Measurements from ENCODE around the gene THADA. TPM values are rescaled to one million over a fixed set of nuclear protein-coding genes. Genes with fewer than 3 reads are reported as not detected.

Gene THADA
- total RNA-seq, 1 experiment from 2014 or later: 29.4 TPM

DNA sequence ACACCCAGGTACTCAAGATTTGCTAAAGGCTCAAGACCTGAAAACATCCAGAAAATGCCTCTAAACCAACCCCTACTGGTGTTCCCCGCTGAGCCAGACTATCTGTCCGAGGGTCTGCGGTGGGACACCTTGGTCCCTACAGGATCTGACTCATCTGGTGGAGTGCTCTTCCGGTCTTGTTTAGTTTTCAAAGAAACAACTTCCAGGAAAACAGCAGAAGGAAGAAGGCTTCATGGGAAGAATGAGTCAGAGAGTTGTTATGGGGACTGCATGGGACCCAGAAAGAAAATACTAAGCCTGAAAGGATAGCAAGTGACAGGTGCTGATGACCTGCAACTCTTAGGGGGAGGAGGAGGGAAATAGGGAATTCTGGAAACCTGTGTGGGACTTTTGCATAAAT is 410.7 kb downstream of the THADA start:
- Histone ChIP-seq H3K4me3 (ENCODE audit: low read length) (no peak overlapping the region), H4K20me1 (ENCODE audit: insufficient read depth, low read depth, low read length) (no peaks in the 10 kb centered on the region), H3K9me3 (ENCODE audit: low read length) (no peaks in the 10 kb centered on the region), H3K9ac (ENCODE audit: low read length) (no peak overlapping the region), H3K79me2 (ENCODE audit: low read length) (no peaks in the 10 kb centered on the region), H3K27me3 (ENCODE audit: low read length) (no peaks in the 10 kb centered on the region), H3K4me2 (ENCODE audit: low read depth, low read length, poor library complexity, severe bottlenecking) (no peak overlapping the region), H3K36me3 (ENCODE audit: insufficient read depth, low read length) (no peaks in the 10 kb centered on the region), H3K4me1 (ENCODE audit: low read length) (no peaks in the 10 kb centered on the region), H3K27ac (ENCODE audit: low read length) (no peak overlapping the region), H3K9me2 (replicated peaks; ENCODE audit: insufficient read depth, low read length) (no peaks in the 10 kb centered on the region), H2AFZ (ENCODE audit: low read length) (no peak overlapping the region)
- no peak for DNase-seq

DNA sequence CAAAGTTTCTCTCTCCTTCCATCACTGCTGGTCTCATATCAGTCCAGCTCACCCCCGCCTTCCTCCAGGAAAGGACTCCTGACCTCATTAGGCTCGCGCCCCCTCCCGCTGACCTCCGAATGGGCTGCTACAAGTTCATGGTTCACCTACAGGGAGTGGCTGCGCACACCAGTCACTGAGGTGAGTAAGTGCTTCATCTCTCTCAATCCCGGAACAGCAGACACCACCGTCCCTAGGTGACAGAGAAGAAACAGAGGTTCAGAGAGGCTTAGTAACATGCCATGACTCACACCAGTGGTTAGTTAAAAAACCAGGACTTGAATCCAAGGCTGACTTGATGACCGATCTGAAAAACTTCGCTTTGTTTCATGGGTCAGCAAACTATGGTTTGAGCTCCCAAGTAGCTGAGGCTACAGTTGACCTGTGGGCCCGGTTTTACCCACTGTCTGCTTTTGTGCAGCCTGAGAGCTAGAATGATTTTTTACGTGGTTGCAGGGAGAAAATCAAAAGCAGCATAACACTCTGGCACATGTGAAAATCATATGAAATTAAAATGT is 411.4 kb downstream of the THADA start:
- no peak for DNase-seq
- H4K20me1 ChIP-seq (ENCODE audit: insufficient read depth, low read depth, low read length): no peaks in the 10 kb centered on the region
- H3K4me1 ChIP-seq (ENCODE audit: low read length): no peaks in the 10 kb centered on the region
- no peak overlapping the region for H2AFZ ChIP-seq (ENCODE audit: low read length)
- no peak overlapping the region for H3K4me2 ChIP-seq (ENCODE audit: low read depth, low read length, poor library complexity, severe bottlenecking)
- H3K36me3 ChIP-seq (ENCODE audit: insufficient read depth, low read length): no peaks in the 10 kb centered on the region
- H3K79me2 ChIP-seq (ENCODE audit: low read length): no peaks in the 10 kb centered on the region
- H3K27ac ChIP-seq (ENCODE audit: low read length): no peak overlapping the region
- no peak overlapping the region for H3K4me3 ChIP-seq (ENCODE audit: low read length)
- no peak overlapping the region for H3K9ac ChIP-seq (ENCODE audit: low read length)
- H3K9me2 ChIP-seq (replicated peaks; ENCODE audit: insufficient read depth, low read length): no peaks in the 10 kb centered on the region
- H3K9me3 ChIP-seq (ENCODE audit: low read length): no peaks in the 10 kb centered on the region
- no peaks in the 10 kb centered on the region for H3K27me3 ChIP-seq (ENCODE audit: low read length)

GRCh38 chr2:43183743-43184142 is 412.1 kb downstream of the THADA start:
- Histone ChIP-seq H3K9me3 (ENCODE audit: low read length) (no peaks in the 10 kb centered on the region), H3K9me2 (replicated peaks; ENCODE audit: insufficient read depth, low read length) (no peaks in the 10 kb centered on the region), H3K79me2 (ENCODE audit: low read length) (no peaks in the 10 kb centered on the region), H4K20me1 (ENCODE audit: insufficient read depth, low read depth, low read length) (no peaks in the 10 kb centered on the region), H2AFZ (ENCODE audit: low read length) (no peak overlapping the region), H3K4me1 (ENCODE audit: low read length) (no peaks in the 10 kb centered on the region), H3K4me3 (ENCODE audit: low read length) (no peak overlapping the region), H3K4me2 (ENCODE audit: low read depth, low read length, poor library complexity, severe bottlenecking) (no peak overlapping the region), H3K27me3 (ENCODE audit: low read length) (no peaks in the 10 kb centered on the region), H3K36me3 (ENCODE audit: insufficient read depth, low read length) (no peaks in the 10 kb centered on the region), H3K27ac (ENCODE audit: low read length) (no peak overlapping the region), H3K9ac (ENCODE audit: low read length) (no peak overlapping the region)
- no peak for DNase-seq

GRCh38 chr2:43180897-43181296 is 414.9 kb downstream of the THADA start:
- Histone ChIP-seq H3K9me3 (ENCODE audit: low read length) (no peaks in the 10 kb centered on the region), H3K4me1 (ENCODE audit: low read length) (no peaks in the 10 kb centered on the region), H3K36me3 (ENCODE audit: insufficient read depth, low read length) (no peaks in the 10 kb centered on the region), H3K9me2 (replicated peaks; ENCODE audit: insufficient read depth, low read length) (no peaks in the 10 kb centered on the region), H4K20me1 (ENCODE audit: insufficient read depth, low read depth, low read length) (no peaks in the 10 kb centered on the region), H3K27me3 (ENCODE audit: low read length) (no peaks in the 10 kb centered on the region), H3K4me3 (ENCODE audit: low read length) (no peak overlapping the region), H2AFZ (ENCODE audit: low read length) (no peak overlapping the region), H3K9ac (ENCODE audit: low read length) (no peak overlapping the region), H3K4me2 (ENCODE audit: low read depth, low read length, poor library complexity, severe bottlenecking) (no peak overlapping the region), H3K79me2 (ENCODE audit: low read length) (no peaks in the 10 kb centered on the region), H3K27ac (ENCODE audit: low read length) (no peak overlapping the region)
- DNase-seq: no peak

Small RNA genes lying within 50 kb of the gene (small RNA-seq; reads per million reads assigned to genes)
- gene RF00019 (not detected), gene RN7SL531P (not detected), gene RNU6-958P (not detected)

Other genes with a start within 250 kb of the THADA start
- not detected in 2 replicates for gene PLEKHH2, start 41.2 kb upstream of the THADA start, total RNA-seq (2014; rRNA removed; shearing (Covaris generic); ENCODE audit: low replicate concordance)
- gene C1GALT1C1L, start 80.4 kb upstream of the THADA start, total RNA-seq (2014; rRNA removed; shearing (Covaris generic); ENCODE audit: low replicate concordance): not detected in 2 replicates
- gene DYNC2LI1, start 178.0 kb upstream of the THADA start, total RNA-seq (2014; rRNA removed; shearing (Covaris generic); ENCODE audit: low replicate concordance): 28.1 and 36.9 TPM in 2 replicates
- gene ABCG5, start 242.8 kb upstream of the THADA start, total RNA-seq (2014; rRNA removed; shearing (Covaris generic); ENCODE audit: low replicate concordance): not detected in 2 replicates
- not detected in 2 replicates for gene ABCG8, start 242.9 kb upstream of the THADA start, total RNA-seq (2014; rRNA removed; shearing (Covaris generic); ENCODE audit: low replicate concordance)

All from Karpas-422 (cell line).